Ovary (tissue), 3 donors: ENCODE data around the gene IP6K3.

Experiments used
- CTCF ChIP-seq, 3 donors: fragments of 450-650 bp in 2 of 3; fragments of 200-600 bp in 1 of 3; IDR thresholded peaks; one replicate each; pipeline versions ENCODE4 v1.5.1 to v1.8.0; 2016 to 2022; ENCODE audit warnings: antibody characterized with exemption in 3 of 3, mild to moderate bottlenecking in 1 of 3
- EP300 ChIP-seq: sonication (generic); formaldehyde crosslinking; IDR thresholded peaks from one replicate; pipeline ENCODE4 v1.6.1; 2017; ENCODE audit warnings: antibody characterized with exemption
- POLR2A ChIP-seq: fragments of 450-650 bp; IDR thresholded peaks from one replicate; pipeline ENCODE4 v1.6.1; 2017; ENCODE audit warnings: antibody characterized with exemption, mild to moderate bottlenecking, moderate library complexity
- donor health status: DM: no; HTN: no; CAD: no.

DNA sequence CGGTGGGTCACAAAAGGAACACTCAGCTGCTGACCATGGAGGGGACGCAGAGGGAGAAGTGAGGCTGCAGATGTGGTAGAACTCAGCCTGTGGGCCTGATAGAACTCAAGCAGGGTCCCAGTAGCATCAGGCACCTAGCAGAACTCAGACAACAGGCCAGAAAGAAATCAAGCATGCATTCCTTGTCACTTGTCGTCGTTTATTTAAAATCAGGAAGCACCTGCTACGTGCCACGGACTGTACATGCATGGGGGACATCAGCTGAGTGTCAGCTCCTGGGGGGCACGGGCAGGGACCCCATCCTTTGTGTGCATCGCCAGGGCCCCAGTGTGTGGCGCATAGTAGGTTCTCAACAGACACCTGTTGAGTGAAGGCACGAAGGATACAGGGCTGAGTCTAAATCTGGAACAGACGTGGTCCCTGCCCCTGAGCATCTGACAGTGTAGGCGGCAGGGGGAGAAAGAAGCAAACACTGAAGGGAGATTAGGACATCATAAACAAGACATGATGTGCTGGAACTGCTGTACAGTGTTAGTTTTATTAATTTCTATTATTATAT, 67.7 kb downstream of the IP6K3 start:
- no peak for TF ChIP-seq CTCF (IDR thresholded peaks at IDR 0.05)
- TF ChIP-seq POLR2A = no peak
- no peak for TF ChIP-seq EP300
